ENCODE measurements around the gene SNX11. TPM values are rescaled to one million over a fixed set of nuclear protein-coding genes. Genes with fewer than 3 reads are reported as not detected.

Gene SNX11
- total RNA-seq, 1 donor from 2014 or later: 18.5 TPM

DNA sequence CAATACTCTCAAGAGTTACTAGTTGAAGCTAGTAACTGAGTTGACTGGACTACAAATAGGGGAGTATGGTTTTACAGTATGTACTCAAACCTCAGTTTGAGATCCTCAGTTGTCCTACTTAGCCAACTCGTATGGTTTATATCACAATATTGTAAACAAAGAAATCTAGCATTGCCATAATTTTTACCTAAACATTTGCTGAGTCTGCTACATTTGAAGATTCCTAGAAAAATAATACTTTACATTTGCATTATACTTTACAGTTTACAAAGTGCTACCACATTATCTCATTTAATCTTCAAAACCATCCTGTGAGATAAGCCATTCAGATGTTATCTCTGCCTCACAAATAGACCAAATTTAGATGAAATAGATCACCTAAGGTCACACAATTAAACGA lies 22.6 kb upstream of the SNX11 start:
- ATAC-seq (no peak), DNase-seq (ENCODE audit: low spot score) (no peak)
- intact Hi-C loops (cut with DNase I): no loop called here

- intact Hi-C loops (cut with DNase I): no loop called here
- no peak for ATAC-seq
- peak; percentile 8 for DNase-seq (ENCODE audit: low spot score)
Observed at GRCh38 chr17:48093341-48094045, 14.1 kb upstream of the SNX11 start.

DNA sequence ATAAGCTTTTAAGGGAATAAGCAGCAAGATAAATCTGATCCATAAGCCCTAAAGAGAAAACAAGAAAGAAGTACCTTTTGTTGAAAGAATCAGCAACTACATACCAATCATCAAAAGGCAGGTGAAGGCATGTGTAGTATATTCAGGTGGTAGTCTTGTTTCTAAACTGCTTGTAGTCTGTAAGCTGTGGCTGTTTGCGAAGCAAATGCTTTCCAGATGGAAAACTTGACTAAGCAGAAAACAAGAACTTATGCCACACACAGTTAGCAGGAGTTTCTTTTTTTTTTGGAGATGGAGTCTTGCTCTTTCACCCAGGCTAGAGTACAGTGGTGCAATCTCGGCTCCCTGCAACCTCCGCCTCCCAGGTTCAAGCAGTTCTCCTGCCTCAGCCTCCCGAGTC lies 12.0 kb upstream of the SNX11 start:
- DNase-seq (ENCODE audit: low spot score): no peak
- no peak for ATAC-seq
- intact Hi-C loops (cut with DNase I): no loop called here

GRCh38 chr17:48100160-48100559 lies 7.4 kb upstream of the SNX11 start:
- no peak for DNase-seq (ENCODE audit: low spot score)
- no peak for ATAC-seq
- intact Hi-C loops (cut with DNase I): no loop called here

DNA sequence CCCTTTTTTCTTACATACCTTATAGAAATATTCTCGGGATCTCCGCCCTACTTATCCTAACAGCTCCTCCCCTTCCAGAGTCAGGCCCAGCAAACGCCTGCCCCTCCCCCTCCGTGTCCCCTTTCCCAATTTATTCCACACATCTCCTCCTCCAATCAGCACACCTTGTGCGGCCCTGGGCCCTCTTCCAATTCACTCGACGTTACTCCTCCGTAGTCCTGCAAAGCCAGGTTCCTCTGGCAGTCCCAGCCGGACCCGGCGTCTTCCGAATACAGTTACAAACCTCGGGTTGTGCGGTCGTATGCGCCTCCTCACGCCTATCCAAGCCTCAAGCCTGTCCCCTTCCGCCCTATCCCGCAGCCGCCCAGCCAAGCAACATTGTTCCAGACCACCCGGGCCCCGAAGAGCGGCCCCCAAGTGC lies 7.0 kb upstream of the SNX11 start:
- intact Hi-C loops (cut with DNase I): no loop called here
- peak; percentile 23 for ATAC-seq
- peak; percentile 75 for DNase-seq (ENCODE audit: low spot score)

DNA sequence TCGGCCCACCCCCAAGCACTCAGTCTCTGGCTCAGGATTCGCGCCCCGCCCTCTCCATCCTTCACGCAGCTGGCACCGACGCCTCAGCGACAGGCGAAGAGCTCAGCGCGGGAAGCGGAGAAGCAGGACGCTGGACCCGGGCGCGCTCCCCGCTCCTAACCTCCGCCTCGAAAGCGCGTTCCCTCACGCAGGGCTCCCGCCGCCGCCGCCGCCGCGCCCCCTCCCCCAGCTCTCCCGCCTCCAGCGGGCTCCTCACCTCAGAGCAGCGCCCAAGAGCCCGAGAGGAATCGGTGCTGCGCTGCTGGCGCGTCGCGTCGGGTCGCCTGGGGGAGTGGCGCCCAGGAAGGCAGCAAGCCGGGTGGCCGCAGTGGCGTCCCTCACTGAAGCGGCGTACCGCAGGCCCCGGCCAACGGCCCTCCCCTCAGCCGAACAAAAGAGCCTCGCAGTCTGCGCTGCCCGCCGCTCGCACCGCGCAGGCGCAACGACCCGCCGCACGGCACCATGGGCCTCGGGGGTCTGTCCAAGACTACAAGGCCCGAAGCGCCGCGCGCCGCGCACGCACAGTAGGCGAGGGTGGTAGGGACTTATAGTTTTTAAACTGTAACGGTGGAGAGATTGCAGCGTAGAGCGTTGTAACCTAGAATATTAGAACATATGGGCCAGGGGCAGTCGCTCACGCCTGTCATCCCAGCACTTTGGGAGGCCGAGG lies 6.4 kb upstream of the SNX11 start, which contains the start of gene CBX1:
CBX1 (minus strand) TSS at position 467 of the 709 bp plus-strand sequence. CDS start 24,474 bp downstream, outside the sequence.
- DNase-seq (ENCODE audit: low spot score) (peak; percentile 94), ATAC-seq (peak; percentile 98)
- intact Hi-C loops (cut with DNase I): no loop called here

DNA sequence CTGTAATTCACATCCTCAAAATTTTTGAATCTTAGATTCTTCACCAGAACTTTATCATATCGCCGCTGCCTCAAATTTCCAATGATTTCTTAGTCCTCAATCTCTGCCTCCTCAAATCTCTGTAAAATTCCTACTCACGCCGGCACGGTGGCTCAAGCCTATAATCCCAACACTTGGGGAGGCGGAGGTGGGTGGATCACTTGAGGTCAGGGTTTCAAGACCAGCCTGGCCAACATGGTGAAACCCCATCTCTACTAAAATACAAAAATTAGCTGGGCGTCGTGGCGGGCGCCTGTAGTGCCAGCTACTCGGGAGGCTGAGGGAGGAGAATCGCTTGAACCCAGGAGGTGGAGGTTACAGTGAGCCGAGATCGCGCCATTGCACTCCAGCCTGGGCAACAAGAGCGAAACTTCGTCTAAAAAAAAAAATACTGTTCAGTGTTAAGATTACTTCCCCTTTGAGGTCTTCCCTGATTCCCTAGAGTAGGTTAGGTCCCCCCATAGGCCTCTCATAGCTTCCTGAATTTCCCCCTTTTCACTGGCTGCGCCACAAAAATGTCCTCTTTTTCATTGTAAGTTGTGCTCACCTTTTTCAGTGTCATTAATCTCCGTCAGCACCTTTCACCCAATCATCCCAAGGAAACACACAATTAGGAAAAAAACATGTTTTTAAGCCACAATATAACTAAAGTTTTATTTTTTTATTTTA lies 5.4 kb upstream of the SNX11 start:
- intact Hi-C loops (cut with DNase I): no loop called here
- ATAC-seq: no peak
- no peak for DNase-seq (ENCODE audit: low spot score)

GRCh38 chr17:48102798-48103715 lies 4.5 kb upstream of the SNX11 start:
- DNase-seq (ENCODE audit: low spot score) (no peak), ATAC-seq (no peak)
- intact Hi-C loops (cut with DNase I): no loop called here

DNA sequence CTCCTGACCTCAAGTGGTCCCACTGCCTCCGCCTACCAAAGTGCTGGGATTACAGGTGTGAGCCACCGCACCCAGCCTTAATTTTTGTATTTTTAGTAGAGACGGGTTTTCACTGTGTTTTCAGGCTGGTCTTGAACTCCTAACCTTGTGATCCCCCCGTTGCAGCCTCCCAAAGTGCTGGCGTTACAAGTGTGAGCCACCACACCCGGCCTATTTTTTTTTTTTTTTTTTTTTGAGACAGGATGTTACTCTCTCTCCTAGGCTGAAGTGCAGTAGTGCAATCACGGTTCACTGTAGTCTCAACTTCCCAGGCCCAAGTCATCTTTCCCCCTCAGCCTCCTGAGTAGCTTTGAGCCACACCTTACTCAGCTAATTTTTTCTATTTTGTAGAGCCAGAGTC lies 3.1 kb upstream of the SNX11 start:
- DNase-seq (ENCODE audit: low spot score) (no peak), ATAC-seq (no peak)
- intact Hi-C loops (cut with DNase I): no loop called here

DNA sequence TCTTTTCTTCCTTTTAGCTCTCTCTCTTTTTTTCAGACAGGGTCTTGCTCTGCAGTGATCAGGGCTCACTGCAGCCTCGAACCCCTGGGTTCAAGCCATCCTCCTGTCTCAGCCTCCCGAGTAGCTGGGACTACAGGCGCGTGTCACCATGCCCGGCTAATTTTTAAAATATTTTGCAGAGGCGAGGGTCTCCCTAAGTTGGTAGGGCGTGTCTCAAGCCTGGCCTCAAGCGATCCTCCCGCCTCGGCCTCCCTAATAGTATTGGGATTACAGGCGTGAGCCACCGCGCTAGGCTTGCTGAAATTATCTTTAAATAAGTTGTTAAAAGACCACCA lies 797 bp upstream of the SNX11 start:
- DNase-seq (ENCODE audit: low spot score): no peak
- peak; percentile 1 for ATAC-seq
- intact Hi-C loops (cut with DNase I): no loop called here

- DNase-seq (ENCODE audit: low spot score) (no peak), ATAC-seq (no peak)
- intact Hi-C loops (cut with DNase I): no loop called here
Observed at GRCh38 chr17:48110761-48111160, 3.2 kb downstream of the SNX11 start.

DNA sequence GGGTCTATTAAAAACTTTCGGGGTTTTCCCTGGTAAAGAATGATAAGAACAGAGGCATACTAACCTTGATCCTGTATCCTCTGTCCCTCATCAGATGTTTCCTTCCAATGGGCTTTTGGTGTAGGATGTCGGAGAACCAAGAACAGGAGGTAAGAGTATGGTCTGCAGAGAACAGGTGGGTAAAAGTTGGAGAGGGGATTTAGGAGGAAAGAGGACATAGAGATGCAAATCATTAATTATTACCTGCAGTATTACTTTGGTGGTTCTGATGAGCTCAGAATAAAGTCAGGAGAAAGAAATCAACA lies 4.3 kb downstream of the SNX11 start:
- DNase-seq (ENCODE audit: low spot score) (no peak), ATAC-seq (no peak)
- intact Hi-C loops (cut with DNase I): no loop called here

DNA sequence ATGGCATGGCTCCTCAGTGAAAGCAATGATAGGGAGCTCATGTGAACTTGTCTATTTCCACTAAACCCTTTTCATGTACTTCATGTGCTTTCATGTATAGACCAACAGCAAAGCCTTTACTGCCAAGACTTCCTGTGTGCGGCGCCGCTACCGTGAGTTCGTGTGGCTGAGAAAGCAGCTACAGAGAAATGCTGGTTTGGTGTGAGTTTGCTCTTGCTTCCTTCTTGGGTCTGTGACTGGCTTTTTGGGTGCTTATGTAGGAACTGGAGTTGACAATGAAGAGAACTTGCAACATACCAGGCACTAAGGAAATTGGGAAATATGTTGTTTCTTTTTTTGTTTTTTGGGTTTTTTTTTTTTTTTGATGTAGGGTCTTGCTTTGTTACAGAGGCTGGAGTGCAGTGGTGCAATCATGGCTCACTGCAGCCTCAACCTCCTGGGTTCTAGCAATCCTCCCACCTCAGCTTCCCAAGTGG lies 5.7 kb downstream of the SNX11 start:
- intact Hi-C loops (cut with DNase I): no loop called here
- ATAC-seq: peak; percentile 56
- peak; percentile 31 for DNase-seq (ENCODE audit: low spot score)

GRCh38 chr17:48121923-48122664 lies 14.5 kb downstream of the SNX11 start:
- no peak for ATAC-seq
- peak; percentile 18 for DNase-seq (ENCODE audit: low spot score)
- intact Hi-C loops (cut with DNase I): no loop called here

DNA sequence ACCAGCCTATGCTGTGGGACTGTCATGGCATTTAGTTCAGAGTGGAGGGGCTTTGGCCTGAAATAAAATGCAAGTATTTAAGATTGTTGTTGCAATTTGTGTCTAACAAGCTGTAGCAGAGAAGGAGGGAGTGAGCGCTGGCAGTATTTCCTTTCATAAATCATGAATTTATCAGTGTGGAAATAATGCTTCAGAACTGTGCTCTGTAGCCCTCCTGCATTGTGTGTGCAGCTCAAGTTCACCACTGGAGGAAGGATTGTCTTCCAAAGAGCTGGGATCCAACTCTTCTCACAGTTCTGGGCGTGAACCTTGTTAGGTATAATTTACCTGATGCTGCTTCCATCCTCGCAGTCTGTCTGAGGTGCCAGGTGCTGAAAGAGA lies 15.1 kb downstream of the SNX11 start:
- ATAC-seq (no peak), DNase-seq (ENCODE audit: low spot score) (peak; percentile 8)
- intact Hi-C loops (cut with DNase I): no loop called here

- ATAC-seq (no peak), DNase-seq (ENCODE audit: low spot score) (peak; percentile 1)
- intact Hi-C loops (cut with DNase I): no loop called here
Observed at GRCh38 chr17:48123111-48123510, 15.5 kb downstream of the SNX11 start.

DNA sequence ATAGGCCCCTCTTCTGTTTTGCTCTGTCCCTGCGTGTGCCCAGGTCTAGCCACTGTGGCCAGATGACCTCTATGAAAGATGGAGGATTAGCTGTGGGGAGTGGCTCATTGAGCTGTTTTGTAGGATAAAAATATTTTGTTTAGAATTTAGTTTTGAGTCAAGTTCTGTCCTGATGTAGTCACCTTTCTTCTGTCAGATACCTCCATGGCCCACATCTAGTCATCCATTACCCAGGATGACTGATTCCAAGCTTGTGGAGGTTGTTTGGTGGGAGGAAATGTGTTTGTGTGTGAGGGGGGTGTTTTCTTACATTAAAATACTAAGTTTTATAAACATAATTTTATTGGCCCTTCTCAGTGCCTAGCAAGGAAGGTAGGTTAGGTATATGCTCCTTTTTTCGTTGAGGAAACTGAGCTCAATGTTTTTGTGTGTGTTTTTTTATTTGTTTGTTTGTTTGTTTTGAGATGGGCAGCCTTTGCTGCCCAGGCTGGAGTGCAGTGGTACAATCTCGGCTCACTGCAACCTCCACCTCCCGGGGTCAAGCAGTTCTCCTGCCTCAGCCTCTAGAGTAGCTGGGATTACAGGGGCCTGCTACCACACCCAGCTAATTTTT lies 16.3 kb downstream of the SNX11 start:
- ATAC-seq: no peak
- intact Hi-C loops (cut with DNase I): no loop called here
- peak; percentile 8 for DNase-seq (ENCODE audit: low spot score)

GRCh38 chr17:48125829-48126531 lies 18.4 kb downstream of the SNX11 start:
- intact Hi-C loops (cut with DNase I): no loop called here
- DNase-seq (ENCODE audit: low spot score) (peak; percentile 45), ATAC-seq (peak; percentile 11)
